ENCODE measurements around the gene CAMKK2.

CAMKK2 gene

DNA sequence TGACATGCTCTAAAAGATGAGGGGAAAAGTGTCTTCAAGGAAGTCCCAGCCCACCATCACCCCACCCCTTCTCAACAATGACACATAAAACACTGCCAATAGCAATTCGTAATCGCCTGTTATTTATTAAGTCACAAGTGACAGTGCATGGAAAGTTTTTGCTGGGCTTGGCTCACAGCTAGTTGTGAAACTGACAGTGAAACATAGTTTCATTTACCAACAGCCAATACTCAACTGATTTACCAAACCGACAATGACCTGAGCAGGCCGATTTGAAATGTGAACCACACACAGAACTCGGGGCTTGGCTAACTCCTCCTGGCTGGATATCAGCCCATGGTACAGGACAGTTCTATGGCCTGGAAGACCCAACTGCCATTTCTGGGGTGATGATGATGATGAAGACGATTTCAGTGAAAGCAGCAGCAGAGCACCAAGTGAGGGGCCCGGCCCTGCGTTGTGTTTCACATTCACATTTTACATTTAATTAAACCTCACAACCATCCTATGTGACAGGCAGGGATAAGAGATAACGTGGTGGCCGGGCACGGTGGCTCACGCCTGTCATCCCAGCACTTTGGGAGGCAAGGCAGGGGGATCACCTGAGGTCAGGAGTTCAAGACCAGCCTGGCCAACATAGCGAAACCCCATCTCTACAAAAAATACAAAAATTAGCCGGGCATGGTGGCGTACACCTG is 42.7 kb downstream of the CAMKK2 start:
- no peaks in the 10 kb centered on the region for H3K4me1 ChIP-seq (ENCODE audit: control insufficient read depth, low read depth, low read length)
- H3K9me3 ChIP-seq (ENCODE audit: control insufficient read depth, low read depth, low read length): no peaks in the 10 kb centered on the region
- H3K4me3 ChIP-seq (ENCODE audit: low read length): no peak overlapping the region
- no peaks in the 10 kb centered on the region for H3K27me3 ChIP-seq (ENCODE audit: control insufficient read depth, insufficient read depth, low read length)
- peaks cover 45% of the 10 kb centered on the region for H3K36me3 ChIP-seq (ENCODE audit: control insufficient read depth, low read depth, low read length)
- no peak overlapping the region for H3K27ac ChIP-seq (ENCODE audit: low read length)
- no peak overlapping the region for H3K9ac ChIP-seq (ENCODE audit: low read length)

DNA sequence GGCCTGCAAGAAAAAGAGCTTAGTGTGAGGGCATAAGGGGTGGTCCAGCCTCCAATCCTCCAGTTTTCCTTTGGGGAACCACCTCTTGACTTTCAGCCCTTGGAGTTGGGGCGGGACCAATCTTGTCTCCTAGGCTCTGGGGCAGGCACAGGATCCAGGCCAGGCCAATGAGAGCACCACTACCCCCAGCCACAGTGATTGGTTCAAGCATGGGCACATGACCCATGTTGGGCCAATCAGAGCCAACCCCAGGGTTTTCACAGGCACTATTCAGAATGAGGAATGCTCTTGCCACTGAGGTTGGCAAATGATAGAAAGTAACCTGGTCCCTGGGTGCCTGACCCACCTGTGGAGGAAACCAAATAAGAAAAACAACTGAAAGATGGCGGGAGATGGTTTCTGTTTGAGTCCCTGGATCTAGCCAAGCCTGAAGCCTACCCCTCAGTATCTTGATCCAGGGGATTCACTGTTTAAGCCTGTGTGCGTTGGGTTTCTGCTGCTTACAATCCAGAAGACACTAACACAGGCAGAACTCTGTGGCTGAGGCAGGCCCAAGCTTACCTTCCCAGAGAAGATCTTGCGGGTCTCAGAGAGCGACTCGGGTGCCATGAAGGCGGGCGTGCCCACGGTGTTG is 43.7 kb downstream of the CAMKK2 start:
- Histone ChIP-seq H3K36me3 (ENCODE audit: control insufficient read depth, low read depth, low read length) (peaks cover 53% of the 10 kb centered on the region), H3K9ac (ENCODE audit: low read length) (no peak overlapping the region), H3K4me1 (ENCODE audit: control insufficient read depth, low read depth, low read length) (no peaks in the 10 kb centered on the region), H3K4me3 (ENCODE audit: low read length) (no peak overlapping the region), H3K9me3 (ENCODE audit: control insufficient read depth, low read depth, low read length) (no peaks in the 10 kb centered on the region), H3K27me3 (ENCODE audit: control insufficient read depth, insufficient read depth, low read length) (no peaks in the 10 kb centered on the region), H3K27ac (ENCODE audit: low read length) (no peak overlapping the region)

DNA sequence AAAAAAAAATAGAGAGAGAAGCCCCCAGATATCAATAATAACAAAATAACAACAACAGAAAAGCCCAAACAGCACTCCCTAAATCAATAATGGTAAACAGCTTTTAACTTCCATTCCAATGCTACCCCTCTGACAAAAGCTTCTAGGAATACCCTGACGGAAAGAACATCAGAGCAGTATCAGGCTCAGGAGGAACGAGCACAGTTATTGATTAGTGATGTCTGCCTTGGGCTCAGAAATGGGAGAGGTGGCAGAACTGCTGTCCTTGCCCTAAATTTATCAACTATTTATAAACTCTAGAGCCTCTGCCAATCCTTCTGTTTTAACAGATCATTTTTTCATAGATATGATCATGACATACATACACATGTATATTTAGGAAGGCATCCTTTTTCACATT is 44.7 kb downstream of the CAMKK2 start:
- H3K27me3 ChIP-seq (ENCODE audit: control insufficient read depth, insufficient read depth, low read length): no peaks in the 10 kb centered on the region
- H3K36me3 ChIP-seq (ENCODE audit: control insufficient read depth, low read depth, low read length): peaks cover 60% of the 10 kb centered on the region

DNA sequence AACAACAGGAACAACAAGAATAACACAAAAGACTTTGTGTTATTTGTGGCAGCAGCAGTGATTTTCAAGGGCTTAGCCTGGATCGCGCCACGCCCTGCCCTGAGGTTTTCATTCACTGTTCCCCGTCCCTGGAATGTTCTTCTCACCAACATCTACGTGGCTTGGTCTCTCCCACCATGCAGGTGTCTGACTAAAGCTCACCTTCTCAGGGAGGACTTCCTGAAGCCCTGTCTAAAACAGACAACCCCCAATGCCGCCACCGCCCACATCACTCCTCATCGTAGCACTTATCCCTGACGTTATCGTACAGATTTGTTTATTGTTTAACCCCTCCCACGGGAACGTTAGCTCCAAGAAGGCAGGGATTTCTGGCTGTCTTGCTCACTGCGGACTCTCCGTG is 46.1 kb downstream of the CAMKK2 start:
- H3K4me3 ChIP-seq (ENCODE audit: low read length): no peak overlapping the region
- H3K36me3 ChIP-seq (ENCODE audit: control insufficient read depth, low read depth, low read length): peaks cover 53% of the 10 kb centered on the region
- H3K9ac ChIP-seq (ENCODE audit: low read length): no peak overlapping the region
- no peak overlapping the region for H3K27ac ChIP-seq (ENCODE audit: low read length)
- no peaks in the 10 kb centered on the region for H3K27me3 ChIP-seq (ENCODE audit: control insufficient read depth, insufficient read depth, low read length)
- no peaks in the 10 kb centered on the region for H3K4me1 ChIP-seq (ENCODE audit: control insufficient read depth, low read depth, low read length)
- no peaks in the 10 kb centered on the region for H3K9me3 ChIP-seq (ENCODE audit: control insufficient read depth, low read depth, low read length)

More for the DNA sequence above, 44.7 kb downstream of the CAMKK2 start:
- H3K4me3 ChIP-seq (ENCODE audit: low read length): no peak overlapping the region
- H3K9me3 ChIP-seq (ENCODE audit: control insufficient read depth, low read depth, low read length): no peaks in the 10 kb centered on the region
- H3K27ac ChIP-seq (ENCODE audit: low read length): no peak overlapping the region
- no peaks in the 10 kb centered on the region for H3K4me1 ChIP-seq (ENCODE audit: control insufficient read depth, low read depth, low read length)
- no peak overlapping the region for H3K9ac ChIP-seq (ENCODE audit: low read length)

DNA sequence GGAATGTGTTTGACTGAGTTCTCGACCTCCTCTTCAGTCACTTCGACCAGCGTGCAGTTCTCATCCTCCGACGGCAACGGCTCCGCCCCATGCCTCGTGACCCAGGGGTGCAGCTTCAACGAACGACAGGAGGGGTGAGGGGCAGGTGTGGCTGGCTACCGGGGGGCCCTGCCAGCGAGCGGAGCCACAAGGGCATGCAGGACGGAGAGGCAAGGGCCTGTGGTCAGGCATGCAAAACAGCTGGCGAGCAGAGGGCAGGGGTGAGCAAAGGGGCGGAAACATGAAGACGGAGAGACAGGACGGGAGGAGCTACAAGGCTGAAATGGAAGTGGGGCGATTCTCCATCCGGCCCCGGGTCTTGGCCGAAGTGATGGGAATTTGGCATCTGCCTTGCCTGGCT is 47.9 kb downstream of the CAMKK2 start:
- no peaks in the 10 kb centered on the region for H3K9me3 ChIP-seq (ENCODE audit: control insufficient read depth, low read depth, low read length)
- peaks cover 46% of the 10 kb centered on the region for H3K36me3 ChIP-seq (ENCODE audit: control insufficient read depth, low read depth, low read length)
- no peak overlapping the region for H3K9ac ChIP-seq (ENCODE audit: low read length)
- no peaks in the 10 kb centered on the region for H3K4me1 ChIP-seq (ENCODE audit: control insufficient read depth, low read depth, low read length)
- H3K27ac ChIP-seq (ENCODE audit: low read length): no peak overlapping the region
- no peaks in the 10 kb centered on the region for H3K27me3 ChIP-seq (ENCODE audit: control insufficient read depth, insufficient read depth, low read length)
- H3K4me3 ChIP-seq (ENCODE audit: low read length): no peak overlapping the region

DNA sequence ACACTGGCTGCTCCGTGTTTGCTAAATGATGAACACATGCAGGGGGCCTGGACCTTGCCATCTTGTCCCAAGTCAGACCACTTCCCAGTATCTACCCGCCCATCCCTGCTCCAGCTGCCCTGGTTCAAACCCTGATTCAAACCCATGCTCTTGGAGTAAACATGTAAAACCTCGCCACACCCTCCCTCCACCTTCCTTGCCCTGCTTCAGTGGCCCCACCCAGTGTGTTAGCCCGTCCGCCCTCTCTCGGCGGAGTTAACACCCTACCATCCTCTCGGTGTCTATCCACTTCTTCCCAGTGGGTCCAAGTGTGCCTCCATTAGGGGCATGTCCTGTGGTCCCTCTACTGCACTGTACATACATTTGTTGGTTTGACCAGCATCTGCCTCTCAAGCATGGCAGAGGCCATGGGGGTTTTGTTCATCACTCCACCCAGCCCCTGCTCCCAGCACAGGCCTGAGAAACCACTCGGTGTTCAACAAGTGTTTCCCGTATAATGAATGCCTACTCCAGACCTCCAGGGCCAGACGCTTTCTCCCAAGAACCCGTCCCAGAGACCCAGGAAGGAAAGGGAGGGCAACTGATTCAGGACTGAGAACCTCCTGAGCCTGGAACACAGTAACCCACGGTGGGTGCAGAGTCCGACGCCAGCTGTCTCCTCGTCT is 49.5 kb downstream of the CAMKK2 start:
- Histone ChIP-seq H3K27ac (ENCODE audit: low read length) (no peak overlapping the region), H3K9me3 (ENCODE audit: control insufficient read depth, low read depth, low read length) (no peaks in the 10 kb centered on the region), H3K27me3 (ENCODE audit: control insufficient read depth, insufficient read depth, low read length) (no peaks in the 10 kb centered on the region), H3K9ac (ENCODE audit: low read length) (no peak overlapping the region), H3K4me3 (ENCODE audit: low read length) (no peak overlapping the region), H3K36me3 (ENCODE audit: control insufficient read depth, low read depth, low read length) (peaks cover 40% of the 10 kb centered on the region), H3K4me1 (ENCODE audit: control insufficient read depth, low read depth, low read length) (no peaks in the 10 kb centered on the region)

DNA sequence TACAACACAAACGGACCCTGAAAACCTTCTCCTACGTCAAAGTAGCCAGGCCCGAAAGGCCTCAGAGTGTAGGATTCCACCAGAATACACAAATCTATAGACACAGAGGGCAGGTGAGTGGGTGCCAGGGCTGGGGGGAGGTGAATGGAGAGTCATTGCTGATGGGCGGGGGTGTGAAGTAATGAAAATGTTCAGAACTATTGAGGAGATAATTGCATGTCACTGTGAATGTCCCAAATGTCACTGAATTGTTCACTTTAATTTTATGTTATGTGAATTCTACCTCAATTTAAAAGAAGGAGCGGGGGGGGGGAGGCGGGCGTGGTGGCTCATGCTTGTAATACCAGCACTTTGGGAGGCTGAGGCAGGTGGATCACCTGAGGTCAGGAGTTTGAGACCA is 50.6 kb downstream of the CAMKK2 start:
- Histone ChIP-seq H3K27ac (ENCODE audit: low read length) (no peak overlapping the region), H3K27me3 (ENCODE audit: control insufficient read depth, insufficient read depth, low read length) (no peaks in the 10 kb centered on the region), H3K4me1 (ENCODE audit: control insufficient read depth, low read depth, low read length) (no peaks in the 10 kb centered on the region), H3K36me3 (ENCODE audit: control insufficient read depth, low read depth, low read length) (peaks cover 38% of the 10 kb centered on the region), H3K9ac (ENCODE audit: low read length) (no peak overlapping the region), H3K4me3 (ENCODE audit: low read length) (no peak overlapping the region), H3K9me3 (ENCODE audit: control insufficient read depth, low read depth, low read length) (no peaks in the 10 kb centered on the region)

DNA sequence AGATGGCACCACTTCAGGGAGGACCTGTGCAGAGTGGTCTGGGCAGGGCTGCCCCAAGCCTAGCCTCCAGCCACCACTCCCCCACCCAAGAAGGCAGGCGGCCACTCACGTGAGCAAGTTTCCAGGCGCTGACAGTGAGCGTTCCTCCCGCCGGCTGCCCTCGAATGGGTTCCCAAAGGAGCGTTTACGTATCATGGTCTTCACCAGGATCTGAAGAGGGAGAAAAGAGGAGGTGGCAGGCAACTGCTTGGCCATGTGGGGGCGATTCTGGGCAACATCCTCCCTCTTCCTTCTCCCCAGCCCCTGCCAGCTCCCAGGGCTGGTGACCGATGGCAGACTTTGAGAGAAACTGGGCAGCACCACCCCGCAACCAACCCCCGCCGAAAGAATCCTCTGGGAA is 51.5 kb downstream of the CAMKK2 start:
- H3K27ac ChIP-seq (ENCODE audit: low read length): no peak overlapping the region
- no peak overlapping the region for H3K9ac ChIP-seq (ENCODE audit: low read length)
- no peaks in the 10 kb centered on the region for H3K9me3 ChIP-seq (ENCODE audit: control insufficient read depth, low read depth, low read length)
- H3K27me3 ChIP-seq (ENCODE audit: control insufficient read depth, insufficient read depth, low read length): no peaks in the 10 kb centered on the region
- peaks cover 29% of the 10 kb centered on the region for H3K36me3 ChIP-seq (ENCODE audit: control insufficient read depth, low read depth, low read length)
- H3K4me1 ChIP-seq (ENCODE audit: control insufficient read depth, low read depth, low read length): no peaks in the 10 kb centered on the region
- H3K4me3 ChIP-seq (ENCODE audit: low read length): no peak overlapping the region

DNA sequence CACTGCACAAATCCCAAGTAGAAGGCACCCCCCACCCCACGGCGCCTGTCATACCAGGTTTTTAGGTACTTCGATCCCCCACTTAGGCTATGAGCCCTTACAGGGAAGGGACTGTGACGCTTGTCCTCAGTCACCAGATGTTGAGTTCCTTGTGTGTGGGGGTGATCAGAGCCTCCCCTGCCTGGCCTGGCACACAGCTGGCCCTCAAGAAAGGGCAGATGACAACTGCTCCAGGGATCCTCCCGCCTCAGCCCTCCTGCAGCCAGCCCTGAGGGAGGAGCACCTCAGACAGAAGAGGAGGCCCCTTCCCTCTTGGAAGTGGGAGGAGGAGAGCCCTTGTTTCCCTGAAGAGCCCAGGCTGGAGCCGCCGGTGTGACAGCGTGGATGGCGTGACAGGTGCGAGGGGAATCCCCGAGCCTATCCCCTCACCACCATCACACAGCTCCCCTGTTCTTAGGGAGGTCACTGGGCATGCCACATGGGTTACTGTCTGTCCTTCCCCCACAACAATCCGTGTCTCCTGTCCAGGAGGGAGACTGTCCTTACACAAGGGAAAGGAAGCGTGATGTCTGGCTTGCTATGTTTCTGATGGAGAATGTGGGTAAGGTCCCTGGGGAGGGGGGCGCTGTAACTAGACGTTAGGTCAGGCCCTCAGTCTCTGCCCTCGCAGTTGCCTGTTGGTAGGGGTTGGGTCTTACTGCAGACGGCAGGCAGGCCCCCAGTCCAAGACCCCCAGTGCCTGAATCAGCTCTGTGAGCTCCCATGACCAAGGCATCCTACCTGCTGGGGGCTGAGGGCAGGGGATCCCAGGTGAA is 55.1 kb downstream of the CAMKK2 start:
- no peaks in the 10 kb centered on the region for H3K9me3 ChIP-seq (ENCODE audit: control insufficient read depth, low read depth, low read length)
- peaks cover 9% of the 10 kb centered on the region for H3K36me3 ChIP-seq (ENCODE audit: control insufficient read depth, low read depth, low read length)
- H3K27ac ChIP-seq (ENCODE audit: low read length): no peak overlapping the region
- peaks cover 14% of the 10 kb centered on the region for H3K4me1 ChIP-seq (ENCODE audit: control insufficient read depth, low read depth, low read length)
- no peaks in the 10 kb centered on the region for H3K27me3 ChIP-seq (ENCODE audit: control insufficient read depth, insufficient read depth, low read length)
- no peak overlapping the region for H3K4me3 ChIP-seq (ENCODE audit: low read length)
- H3K9ac ChIP-seq (ENCODE audit: low read length): no peak overlapping the region

DNA sequence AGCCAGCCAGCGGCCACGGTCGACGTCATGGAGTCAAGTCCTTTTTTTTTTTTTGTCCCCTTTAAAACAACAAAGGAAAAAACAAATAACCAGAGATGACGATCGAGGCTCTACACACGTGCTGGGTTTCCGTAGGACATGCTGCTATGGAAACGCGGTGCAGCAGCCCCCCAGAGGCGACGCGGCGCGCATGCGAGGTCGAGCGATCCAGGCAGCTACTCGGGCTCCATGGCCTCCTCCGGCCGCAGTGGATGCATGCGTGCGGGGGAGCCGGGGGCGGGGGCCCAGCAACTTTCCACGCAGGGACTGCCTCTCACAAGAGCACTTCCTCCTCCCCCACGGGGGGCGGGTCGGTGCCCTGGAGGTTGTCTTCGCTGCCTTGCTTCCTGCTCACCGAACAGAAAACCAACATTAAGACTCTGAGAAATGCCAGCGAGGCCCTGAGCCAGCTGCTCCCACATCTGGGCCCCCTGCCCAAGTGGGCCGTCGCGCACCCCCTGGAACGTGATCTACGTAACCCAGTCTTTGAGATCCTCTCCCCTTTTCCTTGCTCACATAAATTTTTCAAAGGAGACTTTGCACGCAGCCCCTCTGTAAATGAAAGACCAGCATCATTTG is 55.9 kb downstream of the CAMKK2 start:
- Histone ChIP-seq H3K36me3 (ENCODE audit: control insufficient read depth, low read depth, low read length) (peaks cover 9% of the 10 kb centered on the region), H3K9me3 (ENCODE audit: control insufficient read depth, low read depth, low read length) (no peaks in the 10 kb centered on the region), H3K4me3 (ENCODE audit: low read length) (no peak overlapping the region), H3K9ac (ENCODE audit: low read length) (no peak overlapping the region), H3K27me3 (ENCODE audit: control insufficient read depth, insufficient read depth, low read length) (no peaks in the 10 kb centered on the region), H3K27ac (ENCODE audit: low read length) (no peak overlapping the region), H3K4me1 (ENCODE audit: control insufficient read depth, low read depth, low read length) (peaks cover 14% of the 10 kb centered on the region)

DNA sequence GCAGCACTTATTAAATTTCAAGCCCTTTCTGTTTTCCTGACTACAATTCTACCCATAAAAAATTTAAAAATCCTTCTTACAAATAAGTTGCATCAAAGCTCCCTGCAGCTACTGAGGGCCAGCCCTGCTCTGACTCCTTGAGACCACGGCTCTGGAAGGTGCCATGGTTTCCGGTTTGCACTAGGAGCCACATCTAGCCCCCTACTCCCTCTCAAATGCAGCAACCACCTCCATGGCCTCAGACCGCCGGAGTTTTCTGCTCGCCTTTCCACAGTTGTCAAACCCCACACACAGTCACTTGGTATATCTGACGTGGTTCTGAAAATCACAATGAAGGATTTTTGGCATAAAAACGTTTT is 56.5 kb downstream of the CAMKK2 start:
- Histone ChIP-seq H3K27me3 (ENCODE audit: control insufficient read depth, insufficient read depth, low read length) (no peaks in the 10 kb centered on the region), H3K36me3 (ENCODE audit: control insufficient read depth, low read depth, low read length) (peaks cover 9% of the 10 kb centered on the region), H3K9ac (ENCODE audit: low read length) (no peak overlapping the region), H3K9me3 (ENCODE audit: control insufficient read depth, low read depth, low read length) (no peaks in the 10 kb centered on the region), H3K27ac (ENCODE audit: low read length) (no peak overlapping the region), H3K4me1 (ENCODE audit: control insufficient read depth, low read depth, low read length) (peaks cover 14% of the 10 kb centered on the region), H3K4me3 (ENCODE audit: low read length) (no peak overlapping the region)
